ENCODE results near the gene KCNN3.

The KCNN3 gene

DNA sequence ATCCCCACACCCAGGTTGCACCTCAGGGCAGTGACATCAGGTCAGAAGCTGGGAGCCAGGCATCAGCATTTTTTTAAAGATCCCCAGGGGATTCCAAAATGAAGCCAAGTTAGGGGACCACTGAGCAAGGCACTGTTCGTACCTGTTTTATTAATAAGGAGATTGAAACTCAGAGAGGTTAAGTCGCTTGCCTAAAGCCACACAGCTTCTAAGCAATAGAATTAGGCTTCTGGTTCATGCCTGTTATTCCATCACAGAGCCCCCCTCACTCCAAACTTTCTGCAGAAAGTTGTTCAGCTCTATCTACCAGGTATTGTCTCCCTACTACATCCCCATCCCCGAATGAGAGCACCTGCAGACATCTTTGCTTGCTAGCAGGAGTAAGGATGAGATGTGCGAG lies 28.7 kb downstream of the KCNN3 start:
- H3K4me1 ChIP-seq (ENCODE audit: control insufficient read depth, insufficient read depth, low read length) = peaks cover 32% of the 10 kb centered on the region
- no peak overlapping the region for H3K27ac ChIP-seq (ENCODE audit: insufficient read depth, low read depth, low read length, poor library complexity, severe bottlenecking)
- H3K4me3 ChIP-seq (ENCODE audit: insufficient read depth, low read depth, low read length) = no peak overlapping the region
- H3K9me3 ChIP-seq (ENCODE audit: control insufficient read depth, low read length) = no peaks in the 10 kb centered on the region
- WGBS, 2 experiments = 81 to 82% methylated on average over 4 of the region's 4 CpGs
- no peaks in the 10 kb centered on the region for H3K27me3 ChIP-seq (ENCODE audit: control insufficient read depth, insufficient read depth, low read length, poor library complexity, severe bottlenecking)
- no peaks in the 10 kb centered on the region for H3K36me3 ChIP-seq (ENCODE audit: control insufficient read depth, insufficient read depth, low read length)

DNA sequence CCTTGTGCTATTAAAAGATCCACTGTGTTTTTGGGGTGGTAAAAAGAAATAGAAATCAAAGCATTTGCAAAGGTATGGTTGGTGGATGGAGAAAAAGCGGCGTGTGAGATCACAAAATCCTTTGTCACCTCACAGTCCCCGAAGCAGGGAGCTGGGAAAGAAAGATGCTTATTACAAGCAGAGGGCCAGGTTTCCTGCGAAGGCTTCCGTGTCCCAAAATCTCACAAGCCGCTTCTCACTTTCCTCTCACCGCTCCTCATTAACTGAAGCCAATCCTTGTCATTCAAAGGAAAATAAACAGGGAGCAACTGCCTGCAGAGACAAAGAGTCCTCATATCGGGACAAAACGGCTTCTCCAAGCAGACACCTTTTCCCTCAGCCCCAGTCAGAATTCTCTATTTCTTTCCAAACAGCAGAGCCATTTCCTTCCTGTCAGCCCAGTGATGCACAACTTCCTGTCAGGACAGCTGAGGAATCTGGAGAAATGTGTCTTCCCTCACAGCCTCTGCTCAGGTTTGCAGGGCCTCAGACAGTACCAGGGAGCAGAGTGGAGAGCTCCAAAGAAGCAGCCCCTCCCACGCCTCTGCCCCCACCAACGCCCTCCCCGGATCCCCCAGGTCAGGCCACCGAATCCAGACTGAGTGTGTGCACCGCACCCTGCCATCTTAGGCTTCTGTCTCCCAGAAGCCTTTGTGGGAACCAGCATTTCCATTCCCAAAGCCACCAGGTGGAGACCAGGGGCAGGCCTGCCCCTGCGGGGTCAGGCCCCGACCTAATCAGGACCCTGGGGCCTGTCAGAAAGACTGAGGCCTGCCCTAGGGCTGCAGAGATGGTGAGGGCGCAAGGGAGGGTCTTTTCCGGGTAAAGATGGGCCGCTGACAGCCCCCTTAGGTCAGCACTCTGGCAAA lies 29.6 kb downstream of the KCNN3 start:
- 68 to 69% methylated on average over 19 of the region's 19 CpGs for WGBS, 2 experiments
- H3K27ac ChIP-seq (ENCODE audit: insufficient read depth, low read depth, low read length, poor library complexity, severe bottlenecking) = peak overlapping the region; percentile 33
- peaks cover 23% of the 10 kb centered on the region for H3K4me1 ChIP-seq (ENCODE audit: control insufficient read depth, insufficient read depth, low read length)
- H3K27me3 ChIP-seq (ENCODE audit: control insufficient read depth, insufficient read depth, low read length, poor library complexity, severe bottlenecking) = no peaks in the 10 kb centered on the region
- H3K9me3 ChIP-seq (ENCODE audit: control insufficient read depth, low read length) = no peaks in the 10 kb centered on the region
- no peaks in the 10 kb centered on the region for H3K36me3 ChIP-seq (ENCODE audit: control insufficient read depth, insufficient read depth, low read length)
- H3K4me3 ChIP-seq (ENCODE audit: insufficient read depth, low read depth, low read length) = no peak overlapping the region

DNA sequence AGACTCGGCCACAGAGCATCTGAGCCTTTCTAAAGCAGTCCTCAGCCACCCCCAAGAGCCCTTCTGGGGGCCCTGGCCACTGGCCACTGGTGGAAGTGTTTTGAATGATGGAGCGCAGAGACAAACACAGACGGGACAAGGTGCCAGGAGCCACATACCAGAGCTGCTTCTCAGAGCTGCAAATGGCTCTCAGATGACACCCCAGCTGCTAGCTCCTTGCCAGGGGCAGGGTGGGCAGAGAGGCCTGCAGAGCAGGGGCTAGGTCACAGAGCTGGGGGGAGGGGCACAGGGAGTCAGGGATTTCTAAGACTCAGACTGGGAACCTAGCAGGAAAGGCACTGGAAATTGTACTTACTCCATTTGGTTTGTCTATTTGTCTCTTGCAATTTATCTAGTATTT lies 30.4 kb downstream of the KCNN3 start:
- 54 to 57% methylated on average over 3 of the region's 3 CpGs for WGBS, 2 experiments
- Histone ChIP-seq H3K27ac (ENCODE audit: insufficient read depth, low read depth, low read length, poor library complexity, severe bottlenecking) (no peak overlapping the region), H3K36me3 (ENCODE audit: control insufficient read depth, insufficient read depth, low read length) (no peaks in the 10 kb centered on the region), H3K4me3 (ENCODE audit: insufficient read depth, low read depth, low read length) (no peak overlapping the region), H3K9me3 (ENCODE audit: control insufficient read depth, low read length) (no peaks in the 10 kb centered on the region), H3K27me3 (ENCODE audit: control insufficient read depth, insufficient read depth, low read length, poor library complexity, severe bottlenecking) (no peaks in the 10 kb centered on the region), H3K4me1 (ENCODE audit: control insufficient read depth, insufficient read depth, low read length) (peaks cover 19% of the 10 kb centered on the region)

DNA sequence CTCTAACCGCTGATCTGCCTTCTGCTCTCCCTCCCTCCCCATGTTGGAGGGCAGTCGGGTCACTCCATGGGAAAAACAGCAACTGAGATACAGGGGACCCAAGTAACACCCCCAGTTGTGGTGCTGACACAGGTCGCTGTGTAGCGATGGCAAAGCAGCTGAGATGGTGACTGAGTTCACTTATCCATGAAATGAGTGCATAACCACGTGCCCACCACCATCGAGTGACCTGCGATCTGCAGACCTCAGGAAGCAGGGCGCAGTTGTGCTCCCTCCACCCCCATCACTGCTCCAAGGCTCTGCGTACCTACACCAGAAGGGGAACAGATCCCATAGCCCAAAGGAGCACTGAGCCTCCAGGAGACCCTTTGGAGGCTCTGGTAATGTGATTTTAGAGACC lies 31.1 kb downstream of the KCNN3 start:
- 93 to 94% methylated on average over 9 of the region's 9 CpGs for WGBS, 2 experiments
- Histone ChIP-seq H3K9me3 (ENCODE audit: control insufficient read depth, low read length) (no peaks in the 10 kb centered on the region), H3K4me3 (ENCODE audit: insufficient read depth, low read depth, low read length) (no peak overlapping the region), H3K36me3 (ENCODE audit: control insufficient read depth, insufficient read depth, low read length) (no peaks in the 10 kb centered on the region), H3K27me3 (ENCODE audit: control insufficient read depth, insufficient read depth, low read length, poor library complexity, severe bottlenecking) (no peaks in the 10 kb centered on the region), H3K27ac (ENCODE audit: insufficient read depth, low read depth, low read length, poor library complexity, severe bottlenecking) (no peak overlapping the region), H3K4me1 (ENCODE audit: control insufficient read depth, insufficient read depth, low read length) (peaks cover 19% of the 10 kb centered on the region)

DNA sequence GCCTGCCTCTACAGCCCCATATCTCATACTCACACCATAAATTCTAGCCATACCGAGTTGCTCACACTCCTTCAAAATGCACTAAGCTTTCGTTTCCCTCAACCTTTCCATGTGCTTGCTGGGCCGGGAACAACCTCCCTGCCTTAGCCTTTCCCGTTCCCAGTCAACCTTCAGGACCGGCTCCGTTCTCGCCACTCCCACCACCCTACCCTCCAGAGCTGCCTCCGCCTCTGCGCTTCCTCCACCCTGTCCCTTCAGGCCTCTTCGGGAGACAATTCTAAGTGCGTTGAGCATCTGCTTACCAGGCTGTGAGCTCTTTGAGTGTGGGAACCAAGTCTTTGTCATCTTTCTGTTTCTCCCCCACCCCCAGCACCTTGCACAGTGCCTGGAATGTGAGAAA lies 31.6 kb downstream of the KCNN3 start:
- H3K9me3 ChIP-seq (ENCODE audit: control insufficient read depth, low read length) = no peaks in the 10 kb centered on the region
- no peak overlapping the region for H3K4me3 ChIP-seq (ENCODE audit: insufficient read depth, low read depth, low read length)
- peaks cover 19% of the 10 kb centered on the region for H3K4me1 ChIP-seq (ENCODE audit: control insufficient read depth, insufficient read depth, low read length)
- H3K27ac ChIP-seq (ENCODE audit: insufficient read depth, low read depth, low read length, poor library complexity, severe bottlenecking) = no peak overlapping the region
- WGBS, 2 experiments = 82 to 83% methylated on average over 11 of the region's 11 CpGs
- no peaks in the 10 kb centered on the region for H3K27me3 ChIP-seq (ENCODE audit: control insufficient read depth, insufficient read depth, low read length, poor library complexity, severe bottlenecking)
- H3K36me3 ChIP-seq (ENCODE audit: control insufficient read depth, insufficient read depth, low read length) = no peaks in the 10 kb centered on the region

DNA sequence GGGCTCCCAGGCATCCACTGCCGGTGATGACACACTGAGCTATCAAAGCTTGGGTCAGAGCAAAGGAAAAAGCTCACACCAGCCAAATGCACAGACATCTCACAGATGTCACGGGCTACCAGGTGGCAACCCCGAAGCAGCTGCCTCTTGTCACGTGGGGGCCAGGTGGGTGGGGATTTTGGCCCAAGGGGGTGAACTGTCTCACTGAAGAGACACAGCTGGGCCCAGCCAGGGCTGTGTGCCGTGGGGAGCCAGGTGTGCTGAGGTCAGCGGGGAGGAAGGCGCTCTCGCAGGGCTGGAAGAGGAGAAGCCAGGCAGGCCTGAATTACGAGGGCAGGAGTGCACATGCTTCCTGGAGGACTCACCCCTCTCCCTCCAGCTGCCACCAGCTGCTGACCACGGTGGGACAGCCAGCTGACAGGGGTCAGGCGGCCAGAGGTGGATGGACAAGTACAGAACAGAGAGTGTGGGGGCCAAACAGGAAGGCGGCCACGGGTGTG lies 32.4 kb downstream of the KCNN3 start:
- Histone ChIP-seq H3K9me3 (ENCODE audit: control insufficient read depth, low read length) (no peaks in the 10 kb centered on the region), H3K27me3 (ENCODE audit: control insufficient read depth, insufficient read depth, low read length, poor library complexity, severe bottlenecking) (no peaks in the 10 kb centered on the region), H3K4me1 (ENCODE audit: control insufficient read depth, insufficient read depth, low read length) (peaks cover 19% of the 10 kb centered on the region), H3K4me3 (ENCODE audit: insufficient read depth, low read depth, low read length) (no peak overlapping the region), H3K27ac (ENCODE audit: insufficient read depth, low read depth, low read length, poor library complexity, severe bottlenecking) (no peak overlapping the region), H3K36me3 (ENCODE audit: control insufficient read depth, insufficient read depth, low read length) (no peaks in the 10 kb centered on the region)
- WGBS, 2 experiments = 92 to 93% methylated on average over 13 of the region's 13 CpGs

DNA sequence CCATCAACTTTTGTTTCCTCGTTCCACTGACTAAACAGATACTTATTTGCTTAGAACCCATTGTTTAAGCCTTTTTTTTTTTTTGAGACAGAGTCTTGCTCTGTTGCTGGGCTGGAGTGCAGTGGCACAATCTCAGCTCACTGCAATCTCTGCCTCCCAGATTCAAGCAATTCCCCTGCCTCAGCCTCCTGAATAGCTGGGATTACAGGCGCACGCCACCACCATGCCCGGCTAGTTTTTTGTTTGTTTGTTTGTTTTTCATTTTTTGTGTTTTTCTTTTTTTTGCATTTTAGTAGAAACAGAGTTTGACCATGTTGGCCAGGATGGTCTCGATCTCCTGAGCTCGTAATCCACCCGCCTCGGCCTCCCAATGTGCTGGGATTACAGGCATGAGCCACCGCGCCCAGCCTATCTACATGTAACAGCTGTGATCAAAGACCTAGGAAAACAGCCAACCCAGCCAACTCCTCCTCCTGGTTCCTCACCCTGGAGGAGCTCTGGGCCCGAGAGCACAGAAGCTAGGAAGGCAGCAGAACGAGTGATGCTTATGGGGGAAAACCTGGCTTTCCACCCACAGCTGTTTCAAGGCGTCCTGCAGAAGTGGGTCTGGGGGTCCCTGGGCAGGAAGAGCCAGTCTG lies 32.9 kb downstream of the KCNN3 start:
- Histone ChIP-seq H3K9me3 (ENCODE audit: control insufficient read depth, low read length) (no peaks in the 10 kb centered on the region), H3K4me3 (ENCODE audit: insufficient read depth, low read depth, low read length) (no peak overlapping the region), H3K4me1 (ENCODE audit: control insufficient read depth, insufficient read depth, low read length) (peaks cover 19% of the 10 kb centered on the region), H3K27me3 (ENCODE audit: control insufficient read depth, insufficient read depth, low read length, poor library complexity, severe bottlenecking) (no peaks in the 10 kb centered on the region), H3K27ac (ENCODE audit: insufficient read depth, low read depth, low read length, poor library complexity, severe bottlenecking) (no peak overlapping the region), H3K36me3 (ENCODE audit: control insufficient read depth, insufficient read depth, low read length) (no peaks in the 10 kb centered on the region)
- WGBS, 2 experiments = 90 to 94% methylated on average over 13 of the region's 13 CpGs

DNA sequence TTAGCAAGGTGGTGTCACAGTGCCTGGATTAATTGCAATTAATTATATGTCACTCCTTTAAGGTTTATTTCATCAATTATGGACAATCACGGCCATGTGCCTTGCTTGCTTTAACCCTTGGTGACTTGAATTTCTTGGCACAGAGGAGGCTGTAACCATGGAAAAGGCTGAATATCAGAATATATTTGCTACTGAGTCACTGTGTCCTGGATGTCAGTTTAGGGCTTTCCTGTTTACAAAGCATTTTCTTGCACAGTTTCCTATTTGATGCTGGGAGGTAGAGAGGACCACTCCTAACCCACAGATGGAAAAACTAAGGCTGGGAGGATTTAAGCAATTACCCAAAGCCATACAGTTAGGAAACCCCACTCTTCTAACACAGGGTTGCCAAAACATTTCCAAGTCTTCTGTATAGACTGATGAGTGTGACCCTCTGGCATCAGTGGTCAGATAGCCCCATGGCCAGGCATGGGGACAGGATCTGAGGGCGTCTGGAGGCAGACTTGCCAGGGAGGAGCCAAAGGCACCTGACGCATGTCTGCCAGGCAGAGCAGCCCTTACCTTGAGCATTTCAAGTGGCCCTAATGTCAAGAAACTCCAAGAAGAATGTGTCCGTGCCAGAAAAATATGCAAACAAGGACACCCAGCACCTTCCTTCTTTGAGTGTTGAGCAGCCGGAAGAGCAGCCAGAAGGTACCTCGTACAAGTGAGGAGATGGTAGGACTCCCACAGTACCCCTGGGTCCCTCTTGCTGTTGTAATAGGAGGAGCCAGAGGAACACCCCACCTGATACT lies 34.4 kb downstream of the KCNN3 start:
- Histone ChIP-seq H3K27me3 (ENCODE audit: control insufficient read depth, insufficient read depth, low read length, poor library complexity, severe bottlenecking) (no peaks in the 10 kb centered on the region), H3K36me3 (ENCODE audit: control insufficient read depth, insufficient read depth, low read length) (no peaks in the 10 kb centered on the region), H3K9me3 (ENCODE audit: control insufficient read depth, low read length) (no peaks in the 10 kb centered on the region), H3K4me3 (ENCODE audit: insufficient read depth, low read depth, low read length) (no peak overlapping the region), H3K27ac (ENCODE audit: insufficient read depth, low read depth, low read length, poor library complexity, severe bottlenecking) (no peak overlapping the region), H3K4me1 (ENCODE audit: control insufficient read depth, insufficient read depth, low read length) (peaks cover 14% of the 10 kb centered on the region)
- 93 to 96% methylated on average over 6 of the region's 6 CpGs for WGBS, 2 experiments

DNA sequence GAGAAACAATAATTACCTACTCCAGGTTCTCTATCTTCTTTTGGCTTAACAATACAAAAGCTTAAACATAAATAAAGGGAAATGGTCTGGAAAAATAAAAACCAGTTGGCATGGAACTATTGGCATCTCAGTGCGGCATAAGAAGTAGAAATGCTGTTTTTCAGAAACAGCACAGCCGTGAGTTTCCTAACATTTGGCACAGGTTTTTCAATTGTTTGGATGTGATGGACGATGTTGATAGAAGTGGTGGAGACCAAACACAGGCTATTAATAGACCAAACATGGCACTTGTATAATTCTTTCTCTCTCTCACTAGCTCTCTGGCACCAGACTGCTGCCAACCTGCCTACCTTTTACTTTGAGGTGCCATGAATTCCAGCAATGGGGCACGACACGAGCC lies 36.2 kb downstream of the KCNN3 start:
- Histone ChIP-seq H3K36me3 (ENCODE audit: control insufficient read depth, insufficient read depth, low read length) (no peaks in the 10 kb centered on the region), H3K27me3 (ENCODE audit: control insufficient read depth, insufficient read depth, low read length, poor library complexity, severe bottlenecking) (no peaks in the 10 kb centered on the region), H3K9me3 (ENCODE audit: control insufficient read depth, low read length) (no peaks in the 10 kb centered on the region), H3K4me1 (ENCODE audit: control insufficient read depth, insufficient read depth, low read length) (no peaks in the 10 kb centered on the region), H3K4me3 (ENCODE audit: insufficient read depth, low read depth, low read length) (no peak overlapping the region), H3K27ac (ENCODE audit: insufficient read depth, low read depth, low read length, poor library complexity, severe bottlenecking) (no peak overlapping the region)
- 93 to 95% methylated on average over 5 of the region's 5 CpGs for WGBS, 2 experiments

DNA sequence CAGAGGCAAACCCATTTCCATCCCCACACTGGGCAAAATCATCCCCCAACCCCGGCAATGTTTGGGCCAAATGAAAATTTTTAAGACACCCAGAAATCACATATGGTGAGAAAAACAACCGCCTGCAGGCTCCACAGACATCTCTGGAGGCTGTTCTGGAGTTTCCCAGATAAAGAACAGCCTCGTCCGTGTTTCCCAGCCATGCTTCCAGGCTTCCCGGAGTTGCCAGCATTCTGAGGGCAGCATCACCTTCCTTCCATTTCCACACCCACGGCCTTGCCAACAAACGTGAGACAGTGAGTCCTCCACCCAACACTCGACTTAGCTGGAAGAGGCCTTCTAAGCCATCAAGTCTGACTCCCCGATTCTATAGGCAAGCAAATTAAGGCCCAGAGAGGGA lies 36.9 kb downstream of the KCNN3 start:
- no peaks in the 10 kb centered on the region for H3K4me1 ChIP-seq (ENCODE audit: control insufficient read depth, insufficient read depth, low read length)
- no peaks in the 10 kb centered on the region for H3K9me3 ChIP-seq (ENCODE audit: control insufficient read depth, low read length)
- 93 to 95% methylated on average over 9 of the region's 9 CpGs for WGBS, 2 experiments
- H3K27ac ChIP-seq (ENCODE audit: insufficient read depth, low read depth, low read length, poor library complexity, severe bottlenecking) = no peak overlapping the region
- no peak overlapping the region for H3K4me3 ChIP-seq (ENCODE audit: insufficient read depth, low read depth, low read length)
- H3K27me3 ChIP-seq (ENCODE audit: control insufficient read depth, insufficient read depth, low read length, poor library complexity, severe bottlenecking) = no peaks in the 10 kb centered on the region
- H3K36me3 ChIP-seq (ENCODE audit: control insufficient read depth, insufficient read depth, low read length) = no peaks in the 10 kb centered on the region
